HCT116 (cell line): ENCODE data around the gene TGM1. TPM values are rescaled to one million over a fixed set of nuclear protein-coding genes. Genes with fewer than 3 reads are reported as not detected.

Source experiments
- ATAC-seq: fragments of 200-7000 bp; cut with Tn5 transposase; 2 replicates; pipeline ENCODE4 v1.9.1; 2020; ENCODE audit warnings: mild to moderate bottlenecking, moderate library complexity
- BruUV-seq: library from RNA; stranded (reverse); fragments of 400-500 nt; replicated peaks from 2 replicates; lab custom pipeline; 2021; lab: Mats Ljungman, UMichigan
- CTCF ChIA-PET: fragments of 300-600 bp; sonication (Branson Sonifier 250); formaldehyde crosslinking; loops from one replicate; lab custom pipeline; 2021; ENCODE audit warnings: antibody characterized with exemption; lab: Charles Lee
- POLR2A ChIA-PET: fragments of 300-600, 350-600 bp; sonication (Branson Sonifier 250); formaldehyde crosslinking; loops from one replicate; lab custom pipeline; 2021; ENCODE audit warnings: antibody characterized with exemption; lab: Charles Lee
- RAD21 ChIA-PET, 2 experiments: fragments of 300-600 bp; sonication (Branson Sonifier 250); formaldehyde crosslinking; loops; one replicate each; lab custom pipeline; 2023; ENCODE audit warnings: low total read pairs in 2 of 2; ENCODE audit not compliant: uncharacterized antibody in 2 of 2, unreplicated experiment in 2 of 2, low non-redundant PET in 1 of 2; lab: Charles Lee
- DNase-seq: peaks from one replicate; pipeline ENCODE4 v3.0.0-alpha.2; 2010; ENCODE audit warnings: low read depth, low spot score
- H2AFZ ChIP-seq: fragments of 200-600 bp; shearing (Covaris generic), sonication (generic); 2 replicates; pipeline ENCODE4 v1.6.1; 2017; ENCODE audit warnings: low read depth, mixed run types, mixed read lengths, antibody characterized with exemption, low read length; ENCODE audit not compliant: poor library complexity, severe bottlenecking
- H3K27ac ChIP-seq: 2 replicates; pipeline ENCODE4 v1.5.1; 2012; ENCODE audit warnings: low read depth, low read length
- H3K27me3 ChIP-seq: fragments of 200-600 bp; sonication (generic); 2 replicates; pipeline ENCODE4 v1.6.1; 2016; ENCODE audit warnings: mixed run types, low read length, mixed read lengths; ENCODE audit not compliant: insufficient read depth
- H3K36me3 ChIP-seq, 2 experiments: fragments of 200-500 bp in 1 of 2; fragments of 200-600 bp in 1 of 2; sonication (Bioruptor generic) in 1 of 2; sonication (generic) in 1 of 2; 2 replicates each; pipeline versions ENCODE4 v1.5.1 to v1.6.1; 2014 to 2016; ENCODE audit warnings: low read length in 2 of 2, inconsistent platforms in 1 of 2, mixed read lengths in 1 of 2, mixed run types in 1 of 2; ENCODE audit not compliant: insufficient read depth in 2 of 2, control insufficient read depth in 1 of 2
- H3K4me1 ChIP-seq, 2 experiments: fragments of 200-600 bp in 1 of 2; sonication (generic) in 1 of 2; 2 replicates each; pipeline versions ENCODE4 v1.5.1 to v1.6.1; 2012 to 2017; ENCODE audit warnings: low read length in 2 of 2, inconsistent platforms in 1 of 2, mild to moderate bottlenecking in 1 of 2, mixed read lengths in 1 of 2, mixed run types in 1 of 2, moderate library complexity in 1 of 2; ENCODE audit not compliant: insufficient read depth in 2 of 2, control insufficient read depth in 1 of 2
- H3K4me2 ChIP-seq: fragments of 200-600 bp; sonication (generic); 2 replicates; pipeline ENCODE4 v1.6.1; 2017; ENCODE audit warnings: mixed run types, low read length, mixed read lengths
- H3K4me3 ChIP-seq, 2 experiments: fragments of 200-600 bp in 1 of 2; sonication (generic) in 1 of 2; replicated peaks in 1 of 2; 2 replicates each; pipeline ENCODE4 v1.5.1; 2011 to 2016; ENCODE audit warnings: low read length in 2 of 2, control low read depth in 1 of 2, low read depth in 1 of 2, mild to moderate bottlenecking in 1 of 2, mixed read lengths in 1 of 2, mixed run types in 1 of 2
- H3K79me2 ChIP-seq: fragments of 200-600 bp; sonication (generic); 2 replicates; pipeline ENCODE4 v1.6.1; 2017; ENCODE audit warnings: mild to moderate bottlenecking, mixed run types, low read length, moderate library complexity, mixed read lengths; ENCODE audit not compliant: insufficient read depth
- H3K9ac ChIP-seq: fragments of 200-600 bp; sonication (generic); 2 replicates; pipeline ENCODE4 v1.6.1; 2016; ENCODE audit warnings: low read length, mixed read lengths
- H3K9me2 ChIP-seq: fragments of 200-600 bp; sonication (generic), shearing (Covaris generic); 2 replicates; pipeline ENCODE4 v1.6.1; 2017; ENCODE audit warnings: mixed run types, mild to moderate bottlenecking, moderate library complexity; ENCODE audit not compliant: insufficient read depth
- H3K9me3 ChIP-seq, 2 experiments: fragments of 200-500 bp in 1 of 2; fragments of 200-600 bp in 1 of 2; sonication (Bioruptor generic) in 1 of 2; sonication (generic) in 1 of 2; 2 replicates each; pipeline ENCODE4 v1.6.1; 2014 to 2017; ENCODE audit warnings: low read length in 2 of 2, mixed read lengths in 2 of 2, inconsistent platforms in 1 of 2, low read depth in 1 of 2, mild to moderate bottlenecking in 1 of 2, mixed run types in 1 of 2, moderate library complexity in 1 of 2; ENCODE audit not compliant: control insufficient read depth in 1 of 2, insufficient read depth in 1 of 2
- H4K20me1 ChIP-seq: fragments of 200-600 bp; sonication (generic), shearing (Covaris generic); 2 replicates; pipeline ENCODE4 v1.6.1; 2017; ENCODE audit warnings: mixed run types, mild to moderate bottlenecking, moderate library complexity; ENCODE audit not compliant: insufficient read depth
- REST ChIP-seq: IDR thresholded peaks from 2 replicates; pipeline ENCODE4 v1.6.1; 2012; ENCODE audit warnings: low read depth
- intact Hi-C: fragments of 100-400 bp; cut with micrococcal nuclease; formaldehyde crosslinking; loops from 2 replicates; pipeline ENCODE4 v1.10.0; 2022
- total RNA-seq: library from RNA; stranded (reverse); gene quantifications from one replicate; pipeline ENCODE4 v1.2.1, GENCODE V29; 2021; ENCODE audit not compliant: unreplicated experiment

Gene TGM1
- total RNA-seq, 1 experiment from 2014 or later: 5.6 TPM

DNA sequence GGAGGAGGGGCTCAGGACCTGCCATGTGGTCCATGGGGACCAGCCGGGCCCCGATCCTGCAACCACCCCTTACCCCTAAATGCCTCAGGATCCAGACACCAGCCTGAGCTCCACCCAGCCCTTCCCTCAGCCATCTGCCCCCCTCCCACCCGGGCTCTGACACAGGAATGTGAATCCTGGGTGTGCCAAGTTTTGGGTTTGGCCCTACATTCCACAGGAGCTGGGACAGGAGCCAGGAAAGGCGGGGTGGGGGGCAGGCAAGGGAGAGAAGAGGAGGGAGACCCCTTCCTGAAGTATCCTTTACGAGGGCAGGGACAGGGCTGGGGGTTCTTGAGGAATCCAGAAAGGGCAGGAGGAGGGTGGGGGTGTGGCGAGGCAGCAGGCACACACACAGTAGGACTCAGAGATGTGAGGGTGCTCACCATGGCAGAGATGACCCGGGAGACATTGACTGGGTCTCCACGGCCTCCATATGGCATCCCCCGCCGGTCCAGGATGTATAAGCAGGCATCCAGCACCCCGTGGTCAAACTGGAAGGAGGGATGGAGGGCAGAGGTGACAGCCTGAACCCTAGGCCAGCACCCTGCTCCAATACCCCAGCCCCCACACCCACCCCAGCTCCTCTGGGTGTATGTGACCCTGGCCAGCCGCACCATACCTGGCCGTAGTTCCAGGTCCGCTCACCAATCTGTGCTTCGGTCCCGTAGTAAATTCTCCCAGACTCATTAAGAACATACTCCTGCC, 3.5 kb downstream of the TGM1 start:
- no TSS peak for BruUV-seq
- no peak overlapping the region for H3K27ac ChIP-seq

More for the DNA sequence above, 3.5 kb downstream of the TGM1 start:
- Histone ChIP-seq H3K9me3 (no peaks in the 10 kb centered on the region), H3K9ac (no peak overlapping the region), H3K4me1 (peaks cover 10 to 14% of the 10 kb centered on the region in 2 experiments), H3K9me2 (no peaks in the 10 kb centered on the region), H3K79me2 (no peaks in the 10 kb centered on the region), H2AFZ (no peak overlapping the region), H4K20me1 (no peaks in the 10 kb centered on the region), H3K36me3 (no peaks in the 10 kb centered on the region; a peak in 1 of 4 replicates), H3K27me3 (no peaks in the 10 kb centered on the region), H3K4me3 (no peak overlapping the region), H3K4me2 (peak overlapping the region; percentile 43)
- no peak for TF ChIP-seq REST
- ATAC-seq: peak; percentile 55; the same call in 1 of the 2 replicates
- ChIA-PET RAD21 (no interaction called here), CTCF (no interaction called here), POLR2A (no interaction called here)
- intact Hi-C loops: no loop called here
- no peak for DNase-seq
